NOMO-1 (cell line): ENCODE data around the gene TAS2R42.

Source experiments
- DNase-seq, 2 experiments: peaks; one replicate each; lab custom pipeline; 2025; ENCODE audit not compliant: unreplicated experiment in 2 of 2; lab: John Stamatoyannopoulos, UW

Gene TAS2R42, protein sequence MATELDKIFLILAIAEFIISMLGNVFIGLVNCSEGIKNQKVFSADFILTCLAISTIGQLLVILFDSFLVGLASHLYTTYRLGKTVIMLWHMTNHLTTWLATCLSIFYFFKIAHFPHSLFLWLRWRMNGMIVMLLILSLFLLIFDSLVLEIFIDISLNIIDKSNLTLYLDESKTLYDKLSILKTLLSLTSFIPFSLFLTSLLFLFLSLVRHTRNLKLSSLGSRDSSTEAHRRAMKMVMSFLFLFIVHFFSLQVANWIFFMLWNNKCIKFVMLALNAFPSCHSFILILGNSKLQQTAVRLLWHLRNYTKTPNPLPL

GRCh38 chr12:11186837-11187236, at the start of gene TAS2R42:
TSS of gene TAS2R42 (minus strand) at chr12:11186937. CDS start at chr12:11186937, 0 bp downstream.
- no peak for DNase-seq

GRCh38 chr12:11233532-11233931, 46.8 kb upstream of the TAS2R42 start:
- no peak for DNase-seq

DNA sequence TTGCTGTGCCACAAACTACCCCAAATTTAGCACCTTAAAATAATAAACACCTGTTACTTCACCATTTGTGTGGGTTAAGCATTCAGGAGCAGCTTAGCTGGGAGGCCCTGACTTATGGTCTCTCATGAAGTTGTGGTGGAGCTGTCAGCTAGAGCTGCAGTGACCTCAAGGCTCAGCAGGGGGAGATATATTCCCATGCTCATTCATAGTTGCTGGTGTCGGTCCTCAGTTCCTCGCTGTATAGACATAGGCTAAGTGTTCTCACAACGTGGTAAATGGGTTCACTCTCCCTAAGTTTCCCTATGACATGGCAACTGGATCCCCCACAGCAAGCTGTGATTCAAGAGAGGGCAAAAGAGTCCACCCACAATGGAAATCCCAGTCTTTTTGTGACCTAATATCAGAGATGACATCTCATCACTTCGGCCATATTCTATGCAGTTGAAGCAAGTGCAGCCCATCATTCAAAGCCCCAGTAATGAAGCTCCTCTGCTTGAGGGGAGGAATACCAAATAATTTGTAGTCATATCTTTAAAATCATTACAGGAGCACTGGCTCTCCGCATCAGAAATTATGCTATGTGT, 41.7 kb upstream of the TAS2R42 start:
- DNase-seq, result peak; percentile 7 to 18

DNA sequence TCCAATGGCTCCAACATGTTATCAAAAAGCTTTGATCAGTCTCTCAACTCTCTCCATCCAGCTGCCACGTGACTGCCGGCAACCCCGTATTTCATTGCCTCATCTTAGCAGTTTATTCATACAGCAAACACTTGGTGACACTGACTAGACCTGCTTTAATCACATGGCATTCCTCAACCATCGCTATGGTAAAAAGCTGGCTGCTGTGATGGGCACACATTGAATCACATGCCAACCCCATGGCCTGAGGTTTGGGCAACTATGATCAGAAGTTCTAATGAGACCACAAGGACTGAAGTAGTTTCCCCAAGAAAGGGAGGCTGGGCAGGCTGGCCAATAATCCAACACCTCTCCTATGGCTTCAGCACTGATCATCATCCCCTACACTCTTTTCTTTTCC, 40.6 kb upstream of the TAS2R42 start:
- no peak for DNase-seq

DNA sequence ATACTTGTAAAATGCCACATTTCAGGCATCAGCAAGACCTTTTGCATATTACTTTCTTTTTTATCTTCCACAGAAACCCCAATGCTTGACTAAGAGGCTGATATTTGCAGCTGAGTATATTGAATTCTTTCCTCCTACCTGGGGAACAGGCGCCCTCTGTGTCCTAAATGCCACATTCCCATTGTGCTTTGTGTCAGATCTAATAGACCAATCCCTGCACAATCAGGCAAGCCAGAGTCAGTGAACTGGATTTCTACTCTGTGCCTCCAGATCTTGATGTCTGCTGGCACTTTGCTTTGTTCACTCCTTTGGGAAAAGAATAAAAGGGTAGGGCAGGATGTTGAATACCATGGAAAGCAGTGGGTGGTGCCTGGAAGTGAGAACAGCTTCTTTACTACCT, 22.4 kb upstream of the TAS2R42 start:
- DNase-seq, result no peak

- no peak for DNase-seq
Observed at GRCh38 chr12:11204173-11204572, 17.4 kb upstream of the TAS2R42 start.

DNA sequence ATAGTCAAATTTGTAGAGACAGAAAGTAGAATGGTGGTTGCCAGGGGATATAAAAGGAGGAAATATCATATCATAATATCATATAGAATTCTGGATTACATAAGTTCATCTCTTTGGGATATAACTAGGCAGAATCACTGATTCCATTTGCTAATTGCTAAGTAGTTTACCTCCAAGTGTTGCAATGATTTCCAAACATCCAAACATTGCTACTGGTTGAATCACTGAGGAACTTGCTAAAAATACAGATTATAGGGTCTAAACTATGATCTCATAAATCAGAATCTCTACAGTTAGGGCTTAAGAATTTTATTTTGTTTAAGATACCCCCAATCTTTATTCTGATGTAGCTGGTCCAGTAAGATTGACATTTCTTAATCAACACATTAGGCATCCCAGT, 16.1 kb upstream of the TAS2R42 start:
- no peak for DNase-seq

DNA sequence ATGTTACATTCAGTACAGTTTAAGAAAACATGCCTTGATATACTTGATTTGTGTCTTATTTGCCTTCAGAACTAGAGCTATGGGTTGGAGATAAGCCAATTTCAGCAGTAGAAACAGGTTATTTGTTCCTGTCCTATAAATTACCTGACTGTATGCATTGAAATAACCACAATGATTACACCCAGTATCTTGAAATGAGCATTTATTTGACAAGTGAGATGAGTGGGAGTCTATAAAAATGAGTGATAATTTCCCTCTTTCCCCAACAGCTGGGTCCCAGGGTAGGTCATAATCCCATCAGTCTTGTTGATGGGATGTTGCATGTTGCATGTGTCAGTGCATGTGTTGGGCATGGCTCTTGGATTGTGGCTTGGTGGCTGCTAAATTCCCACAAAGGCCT, 3.7 kb downstream of the TAS2R42 start:
- no peak for DNase-seq

DNA sequence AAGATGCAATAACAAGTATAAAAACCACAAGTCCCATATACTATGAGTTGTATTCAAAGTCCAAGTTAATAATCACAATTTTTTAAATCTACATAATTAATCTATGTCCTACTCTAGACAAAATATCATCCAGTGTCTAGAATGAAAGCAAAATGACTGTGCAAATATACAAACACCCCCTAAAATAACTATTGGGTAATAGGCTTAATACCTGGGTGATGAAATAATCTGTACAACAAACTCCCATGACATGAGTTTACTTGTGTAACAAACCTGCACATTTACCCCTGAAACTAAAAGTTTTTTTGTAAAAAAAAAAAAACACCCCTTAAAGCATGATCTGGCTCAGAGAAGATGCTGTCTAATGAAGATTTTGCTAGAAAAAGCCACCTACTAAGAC, 4.2 kb downstream of the TAS2R42 start:
- DNase-seq, result no peak

GRCh38 chr12:11178250-11178649, 8.5 kb downstream of the TAS2R42 start:
- no peak for DNase-seq

DNA sequence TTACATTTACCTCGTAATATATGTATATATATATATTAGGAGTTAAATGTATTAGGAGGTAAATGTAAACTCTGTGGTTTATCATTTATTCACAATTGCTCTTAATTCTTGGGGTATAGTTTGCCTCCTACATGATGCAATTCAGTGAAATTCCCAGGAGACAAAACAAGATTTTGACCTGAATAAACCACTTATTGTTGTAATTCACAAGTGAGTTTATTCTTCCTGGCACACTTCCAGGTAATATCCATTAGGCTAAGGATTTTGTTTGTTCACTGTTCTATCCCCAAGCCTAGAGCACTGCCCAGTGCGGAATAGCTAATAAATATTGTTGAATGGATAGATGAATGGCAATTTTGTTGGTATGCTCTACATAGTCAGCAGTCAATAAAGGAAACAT, 12.7 kb downstream of the TAS2R42 start:
- DNase-seq, result no peak

- DNase-seq, result peak; percentile 0 to 22
Observed at GRCh38 chr12:11171969-11172675, 14.6 kb downstream of the TAS2R42 start.

- peak; percentile 83 to 91 for DNase-seq
Observed at GRCh38 chr12:11171145-11171968, 15.4 kb downstream of the TAS2R42 start, which contains the start of gene SMIM10L1. TSS of gene SMIM10L1 (plus strand) at chr12:11171194. CDS start at chr12:11171357, 163 bp downstream.

GRCh38 chr12:11170810-11171144, 16.0 kb downstream of the TAS2R42 start:
- no peak for DNase-seq

DNA sequence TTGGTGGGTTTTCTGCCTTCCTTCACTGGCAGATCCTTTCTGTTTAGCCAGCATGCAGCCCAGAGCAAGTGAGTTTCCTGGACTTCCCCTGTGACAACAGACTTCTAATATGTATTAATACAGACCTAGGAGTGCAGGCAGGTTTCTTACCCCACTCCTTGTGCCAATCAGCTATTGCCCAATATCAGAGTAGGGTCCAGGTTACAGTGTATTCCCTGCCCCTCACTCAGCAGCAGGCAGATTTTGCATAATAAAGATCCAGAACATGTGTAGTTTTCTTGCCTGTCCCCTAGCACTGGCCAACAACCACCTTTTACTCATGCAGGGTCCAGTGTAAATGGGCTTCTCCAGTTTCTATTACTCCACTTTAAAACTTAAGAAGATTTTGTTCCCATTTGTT, 20.4 kb downstream of the TAS2R42 start:
- no peak for DNase-seq

DNA sequence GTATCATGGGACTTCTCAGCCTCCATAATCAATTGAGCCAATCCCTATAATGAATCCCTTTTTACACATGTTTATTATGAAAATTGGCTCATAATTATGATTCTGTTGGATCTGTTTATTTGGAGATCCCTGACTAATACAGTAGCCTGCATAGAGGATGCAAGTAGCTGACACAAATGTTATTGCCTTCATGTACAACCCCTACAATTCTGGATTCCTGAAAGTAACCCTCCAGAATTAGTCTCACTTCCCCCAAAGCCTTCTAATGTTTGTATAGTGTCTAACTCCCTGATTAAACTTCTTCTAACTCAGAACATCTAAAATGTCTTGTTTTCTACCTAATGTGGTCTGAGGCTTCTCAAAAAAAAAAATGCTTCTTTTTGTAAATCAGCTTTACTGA, 22.4 kb downstream of the TAS2R42 start:
- no peak for DNase-seq

GRCh38 chr12:11162502-11162901, 24.2 kb downstream of the TAS2R42 start:
- no peak for DNase-seq

DNA sequence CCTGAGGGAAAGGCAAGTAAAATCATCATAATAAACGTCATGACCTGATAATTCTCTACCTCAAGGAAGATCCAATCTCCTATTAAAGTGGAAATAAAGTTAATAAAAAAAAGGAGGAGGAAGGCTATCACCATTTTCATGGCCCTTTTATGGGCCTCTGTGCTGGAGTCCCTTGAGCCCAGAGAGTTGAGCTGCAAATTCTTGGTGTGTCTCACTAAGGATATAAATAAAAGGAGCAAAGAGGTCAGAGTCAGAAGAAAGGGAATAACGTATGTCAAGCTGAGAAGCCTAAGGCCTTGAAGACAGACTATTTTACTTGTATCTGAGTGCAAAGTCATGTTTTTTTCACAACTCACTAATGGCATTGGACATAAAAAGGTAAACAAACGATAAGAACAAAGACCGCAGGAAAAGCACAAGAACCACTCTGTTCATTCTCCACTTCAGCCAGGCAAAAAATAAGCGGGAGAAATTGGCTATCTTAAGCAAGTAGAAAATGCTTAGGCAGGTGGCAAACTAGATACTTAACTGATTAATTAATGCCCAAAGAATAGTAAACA, 27.8 kb downstream of the TAS2R42 start:
- DNase-seq, result no peak

DNA sequence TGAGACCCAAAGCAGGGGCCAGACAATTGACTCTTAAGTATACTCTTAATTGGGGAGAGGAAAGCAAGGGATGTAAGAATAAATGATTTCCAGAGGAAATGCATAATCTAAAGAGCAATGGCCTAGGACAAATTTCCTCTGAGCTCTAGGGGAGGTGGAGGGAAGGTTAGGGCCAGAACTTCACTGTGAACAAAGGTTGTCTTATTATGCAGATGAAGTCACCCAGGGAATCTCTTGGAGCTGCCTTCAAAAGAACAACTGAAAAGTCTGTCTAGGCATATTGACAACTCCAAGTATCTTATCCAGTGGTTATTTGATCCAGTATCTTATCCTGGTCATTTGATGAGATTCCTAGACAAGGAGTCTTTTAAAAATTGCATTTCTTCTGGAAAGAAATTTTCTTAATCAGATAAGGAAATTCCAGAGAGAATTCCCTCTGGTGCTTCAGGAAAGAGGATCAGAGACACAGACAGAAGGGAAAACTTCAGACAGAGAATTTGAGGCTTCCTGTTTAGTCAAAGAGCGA, 32.3 kb downstream of the TAS2R42 start:
- no peak for DNase-seq

DNA sequence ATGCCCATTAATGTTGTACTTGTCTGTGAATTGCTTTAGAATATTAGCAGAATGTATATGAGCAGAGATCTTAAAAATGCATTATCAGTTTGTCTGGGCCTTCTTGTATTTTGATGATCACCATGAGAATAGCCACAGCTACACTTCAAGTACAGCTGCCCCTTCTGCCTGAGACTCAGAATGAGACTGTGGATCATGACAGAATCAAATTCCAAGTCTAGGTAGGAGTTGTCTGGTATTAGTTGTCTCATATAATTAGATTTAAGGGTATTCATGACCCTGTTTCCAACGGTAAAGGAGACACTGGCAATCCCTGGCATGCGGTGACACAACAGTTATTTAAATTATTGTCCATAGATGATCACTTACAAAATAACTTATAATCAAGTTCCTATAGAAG, 34.0 kb downstream of the TAS2R42 start:
- no peak for DNase-seq

- no peak for DNase-seq
Observed at GRCh38 chr12:11150832-11151231, 35.9 kb downstream of the TAS2R42 start.
